Measurements from ENCODE around the gene TMCO1.
A peak's percentile ranks its signal among the peaks of the same experiment; 100 is the strongest.
"Not testable (repeated sequence)": the region's sequence is repeated elsewhere in the genome, so short reads cannot be mapped to it uniquely, and the experiment has no call there.

The TMCO1 gene

GRCh38 chr1:165744913-165745312, 23.8 kb downstream of the TMCO1 start:
- not testable (repeated sequence) for DNase-seq (ENCODE audit: low read depth)

GRCh38 chr1:165742194-165742593, 26.5 kb downstream of the TMCO1 start:
- no peak for DNase-seq (ENCODE audit: low read depth)

DNA sequence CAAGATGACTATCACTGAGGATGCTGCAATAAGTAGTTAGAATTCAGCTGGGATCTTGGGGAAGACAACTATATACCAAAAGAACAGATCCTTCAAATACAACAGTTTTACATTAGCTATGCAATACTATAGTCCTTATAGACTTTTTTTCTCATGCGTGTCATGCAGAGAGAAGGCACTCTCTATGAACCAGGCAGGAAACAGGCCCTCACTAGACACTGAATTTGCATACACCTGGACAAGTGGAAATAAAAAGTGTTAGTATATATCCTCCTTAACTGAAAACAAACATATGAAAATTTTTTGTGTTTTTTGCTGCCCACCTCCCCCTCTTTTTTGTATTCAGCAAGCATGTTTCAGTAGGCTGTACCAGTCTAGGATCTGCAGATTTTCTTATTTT, 29.9 kb downstream of the TMCO1 start:
- no peak for DNase-seq (ENCODE audit: low read depth)

GRCh38 chr1:165737196-165737595, 31.5 kb downstream of the TMCO1 start:
- DNase-seq (ENCODE audit: low read depth), result no peak

DNA sequence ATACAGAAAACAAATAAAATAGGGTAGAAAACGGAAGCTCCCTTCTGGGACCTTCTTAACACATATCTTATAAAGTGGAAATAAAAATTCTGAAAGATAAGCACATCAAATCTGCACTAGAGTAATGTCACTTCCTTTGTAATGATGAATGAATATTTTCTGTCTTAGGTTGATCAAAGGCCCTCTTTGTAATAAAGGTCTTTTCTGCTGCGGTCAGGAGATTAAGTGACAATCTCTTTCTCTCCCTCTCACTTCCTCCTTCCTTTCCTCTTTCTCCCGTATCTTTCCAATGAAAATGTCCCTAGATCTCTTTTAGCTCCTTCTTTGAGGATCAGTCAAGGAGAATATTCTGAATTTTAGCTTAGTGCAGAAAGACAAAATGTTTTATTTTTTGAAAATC, 33.8 kb downstream of the TMCO1 start:
- DNase-seq (ENCODE audit: low read depth), result no peak

- no peak for DNase-seq (ENCODE audit: low read depth)
Observed at GRCh38 chr1:165726841-165727240, 41.8 kb downstream of the TMCO1 start.

DNA sequence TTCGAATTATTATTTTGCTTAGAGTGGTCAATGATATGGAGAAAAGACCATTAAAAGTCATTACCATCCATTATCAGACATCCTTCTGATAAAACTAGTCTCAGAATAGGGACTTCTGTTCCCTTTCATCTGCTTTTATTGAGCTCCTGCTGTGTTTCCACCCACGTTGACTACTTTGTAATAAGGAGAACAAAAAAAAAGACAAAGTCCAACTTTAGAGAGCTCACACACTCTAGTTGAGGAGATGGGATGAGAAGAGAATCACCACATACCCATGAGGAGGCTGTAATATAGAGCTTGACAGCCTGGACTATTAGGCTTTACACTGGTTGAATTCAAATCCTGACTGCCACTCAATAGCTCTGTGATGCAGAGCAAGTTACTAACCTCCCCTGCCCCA, 42.5 kb downstream of the TMCO1 start:
- no peak for DNase-seq (ENCODE audit: low read depth)

GRCh38 chr1:165717918-165718515, 50.7 kb downstream of the TMCO1 start:
- no peak for DNase-seq (ENCODE audit: low read depth)

GRCh38 chr1:165716265-165717051, 52.2 kb downstream of the TMCO1 start:
- not testable (repeated sequence) for DNase-seq (ENCODE audit: low read depth)

DNA sequence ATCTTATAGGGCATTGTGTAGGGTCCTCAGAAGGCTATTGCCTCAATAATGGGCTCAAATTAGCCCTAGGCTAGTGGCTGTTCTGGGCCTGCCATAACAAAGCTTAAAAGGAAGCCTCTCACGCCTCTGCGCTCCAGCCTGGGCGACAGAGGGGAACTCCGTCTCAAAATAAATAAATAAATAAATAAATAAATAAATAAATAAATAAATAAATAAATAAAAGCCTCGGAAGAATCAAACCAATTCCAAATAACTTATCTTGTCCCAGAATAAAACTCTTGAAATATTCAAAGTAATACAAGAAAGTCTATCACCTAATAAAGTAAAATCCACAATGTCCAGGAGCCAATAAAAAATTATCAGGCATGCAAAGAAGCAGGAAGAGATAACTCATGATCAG, 55.9 kb downstream of the TMCO1 start:
- no peak for DNase-seq (ENCODE audit: low read depth)

GRCh38 chr1:165707984-165708706, 60.5 kb downstream of the TMCO1 start:
- DNase-seq (ENCODE audit: low read depth), result no peak

GRCh38 chr1:165703648-165704047, 65.0 kb downstream of the TMCO1 start:
- DNase-seq (ENCODE audit: low read depth), result no peak

- DNase-seq (ENCODE audit: low read depth), result not testable (repeated sequence)
Observed at GRCh38 chr1:165701922-165702321, 66.7 kb downstream of the TMCO1 start.

DNA sequence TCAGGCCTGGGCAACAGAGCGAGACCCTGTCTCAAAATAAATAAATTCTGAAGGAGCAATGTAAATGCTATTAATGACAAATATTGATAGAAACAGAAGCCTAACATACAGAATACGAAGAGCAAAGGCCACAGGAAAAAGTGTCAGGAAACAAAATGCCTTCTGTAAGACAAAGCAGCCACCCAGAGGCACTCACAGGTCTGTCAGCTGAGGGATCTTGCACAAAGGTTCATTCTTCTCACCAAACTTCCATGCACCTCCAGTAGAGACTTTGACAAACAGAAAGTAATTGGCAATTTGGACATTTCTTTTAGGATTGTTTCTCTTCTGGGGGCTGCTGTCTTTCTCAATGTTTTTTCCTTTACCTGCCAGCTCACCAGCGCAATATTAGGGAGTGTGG, 69.1 kb downstream of the TMCO1 start:
- DNase-seq (ENCODE audit: low read depth), result no peak

DNA sequence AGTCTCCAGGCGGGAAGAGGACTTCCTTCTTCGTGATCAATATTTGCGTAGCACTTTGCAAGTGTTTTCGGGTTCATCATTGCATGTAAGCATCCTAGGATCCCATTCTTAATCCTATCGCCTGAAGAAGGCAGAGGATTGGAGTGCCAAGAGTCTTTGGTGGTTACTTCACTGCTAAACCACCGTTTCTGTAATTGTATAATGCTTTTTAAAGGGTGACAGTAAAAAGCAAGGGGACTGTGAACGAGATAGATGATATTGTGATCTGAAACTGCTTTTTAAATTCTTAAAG, 70.0 kb downstream of the TMCO1 start:
- DNase-seq (ENCODE audit: low read depth), result no peak

DNA sequence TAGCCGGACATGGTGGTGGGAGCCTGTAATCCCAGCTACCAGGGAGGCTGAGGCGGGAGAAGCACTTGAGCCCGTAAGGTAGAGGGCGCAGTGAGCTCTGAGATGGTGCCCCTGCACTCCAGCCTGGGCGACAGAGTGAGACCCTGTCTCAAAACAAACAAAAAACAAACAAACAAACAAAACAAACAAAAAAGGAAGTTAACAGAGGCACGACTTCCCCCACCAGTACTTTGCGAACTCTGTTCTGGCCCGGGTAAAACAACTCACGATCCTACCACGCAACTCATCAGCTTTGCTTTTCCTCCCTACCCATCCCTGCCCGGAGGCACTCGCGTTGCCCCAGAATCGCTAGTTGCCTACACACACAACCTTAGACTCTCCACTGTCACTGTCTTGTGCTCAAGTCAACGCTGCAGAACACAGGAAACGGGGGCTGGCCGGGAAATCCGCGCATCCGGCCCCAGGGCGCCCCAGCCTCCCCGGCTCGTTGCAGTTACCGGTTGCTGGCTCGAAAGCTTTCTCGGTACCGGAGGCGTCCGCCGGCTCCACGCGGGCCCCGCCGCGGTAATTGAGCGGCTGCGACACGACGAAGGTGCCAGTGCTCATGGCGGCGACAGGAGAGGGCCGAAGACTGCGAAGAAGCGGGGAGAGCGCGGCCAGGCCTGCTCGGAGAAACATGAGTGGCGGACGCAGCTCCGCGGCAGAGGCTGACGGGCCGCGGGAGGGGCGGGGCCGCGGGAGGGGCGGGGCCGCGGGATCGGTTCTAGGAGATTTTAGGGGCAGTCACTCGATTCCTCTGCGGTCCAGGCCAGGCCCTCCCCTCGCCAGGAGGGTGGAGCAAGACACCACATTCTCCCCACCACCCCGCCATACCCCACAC, 70.5 kb downstream of the TMCO1 start, which contains the start of gene ALDH9A1:
ALDH9A1 (minus strand) TSS at position 682 of the 880 bp plus-strand sequence; CDS start at position 678, 4 bp downstream.
- peak; percentile 73 for DNase-seq (ENCODE audit: low read depth)

DNA sequence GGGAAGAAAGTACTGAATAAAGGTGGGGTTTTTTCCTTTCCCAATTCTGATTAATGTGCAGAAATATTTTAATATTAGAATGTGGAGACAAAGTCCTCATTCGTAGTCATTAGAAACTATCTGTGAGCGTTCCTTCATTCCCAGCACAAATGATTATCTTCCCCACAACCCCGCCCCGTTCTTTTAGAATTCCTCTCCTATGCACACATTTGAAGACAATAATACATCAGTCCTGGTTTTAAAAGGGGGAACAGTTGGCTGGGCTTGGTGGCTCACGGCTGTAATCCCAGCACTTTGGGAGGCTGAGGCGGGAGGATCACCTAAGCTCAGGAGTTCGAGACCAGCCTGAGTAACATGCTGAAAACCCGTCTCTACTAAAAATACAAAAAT, 71.2 kb downstream of the TMCO1 start:
- no peak for DNase-seq (ENCODE audit: low read depth)

- DNase-seq (ENCODE audit: low read depth), result no peak
Observed at GRCh38 chr1:165696625-165697100, 72.0 kb downstream of the TMCO1 start.

DNA sequence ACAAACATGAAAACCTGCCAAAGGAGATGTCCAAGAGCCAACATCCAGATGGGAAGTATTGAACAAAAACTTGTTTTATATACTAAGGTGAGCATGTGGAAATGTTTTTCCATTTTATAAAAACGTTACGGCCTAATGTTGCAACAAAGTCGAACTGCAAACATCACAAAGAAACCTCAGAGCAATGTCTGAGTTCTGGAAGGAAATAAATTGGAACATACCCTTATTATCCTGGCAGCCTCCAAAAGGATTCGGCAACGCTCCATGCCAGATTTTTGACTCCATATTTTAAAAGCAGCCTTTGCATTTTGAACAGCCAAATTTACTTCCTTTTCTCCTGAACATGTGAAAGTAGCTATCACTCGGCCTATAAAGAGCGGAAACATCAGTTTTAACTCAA, 73.6 kb downstream of the TMCO1 start:
- no peak for DNase-seq (ENCODE audit: low read depth)

- no peak for DNase-seq (ENCODE audit: low read depth)
Observed at GRCh38 chr1:165688046-165688445, 80.6 kb downstream of the TMCO1 start.

DNA sequence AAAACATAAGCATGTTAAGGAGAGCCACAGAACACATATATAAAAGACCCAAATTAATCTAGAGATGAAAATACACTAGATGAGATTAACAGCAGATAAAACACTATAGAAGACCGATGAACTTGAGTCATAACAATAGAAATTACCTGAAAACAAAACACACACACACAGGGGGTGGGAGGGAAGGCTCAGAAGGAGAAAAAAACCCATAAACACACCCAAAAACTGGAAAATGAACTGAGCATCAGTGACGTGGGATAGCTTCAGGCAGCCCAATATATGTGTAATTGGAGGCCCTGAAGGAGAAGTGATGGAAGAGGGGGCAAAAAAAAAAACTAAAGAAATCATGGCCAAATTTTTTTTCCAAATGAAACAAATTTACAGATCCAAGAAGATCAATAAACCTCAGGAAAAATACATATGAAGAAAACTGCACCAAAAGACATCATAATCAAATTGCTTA, 81.7 kb downstream of the TMCO1 start:
- DNase-seq (ENCODE audit: low read depth), result no peak

All from activated T-helper 1 cell treated with Interleukin-2 at 50 U/mL for 16 hours (primary cell).